Coronary artery (tissue), 2 donors: ENCODE data around the gene TMEM243.

Experiments
- DNase-seq: peaks from one replicate; pipeline ENCODE4 v3.0.0-alpha.2; 2017; ENCODE audit warnings: low spot score
- H3K27ac ChIP-seq, 2 donors: fragments of 200-600 bp; sonication (generic); one replicate each; pipeline ENCODE4 v1.5.1; 2016 to 2019
- H3K4me3 ChIP-seq: fragments of 200-600 bp; sonication (generic); 2 replicates; pipeline ENCODE4 v1.5.1; 2016; ENCODE audit warnings: mild to moderate bottlenecking, moderate library complexity
- CTCF ChIP-seq: fragments of 200-600 bp; sonication (generic); IDR thresholded peaks from one replicate; pipeline ENCODE4 v1.5.1; 2019; ENCODE audit warnings: antibody characterized with exemption

TMEM243 gene

GRCh38 chr7:87152112-87152896, 67.2 kb downstream of the TMEM243 start, which contains the start of gene DMTF1:
DMTF1 (plus strand) TSS chr7:87152453; CDS start chr7:87164942, 12,489 bp downstream.
- TF ChIP-seq CTCF: no peak
- peak within 1 kb of the TSS; percentile 92 to 99 for H3K27ac ChIP-seq
- DNase-seq: peak; percentile 98
- H3K4me3 ChIP-seq: peak within 1 kb of the TSS; percentile 76

GRCh38 chr7:87151729-87152111, 67.8 kb downstream of the TMEM243 start:
- TF ChIP-seq CTCF: no peak
- DNase-seq: no peak

DNA sequence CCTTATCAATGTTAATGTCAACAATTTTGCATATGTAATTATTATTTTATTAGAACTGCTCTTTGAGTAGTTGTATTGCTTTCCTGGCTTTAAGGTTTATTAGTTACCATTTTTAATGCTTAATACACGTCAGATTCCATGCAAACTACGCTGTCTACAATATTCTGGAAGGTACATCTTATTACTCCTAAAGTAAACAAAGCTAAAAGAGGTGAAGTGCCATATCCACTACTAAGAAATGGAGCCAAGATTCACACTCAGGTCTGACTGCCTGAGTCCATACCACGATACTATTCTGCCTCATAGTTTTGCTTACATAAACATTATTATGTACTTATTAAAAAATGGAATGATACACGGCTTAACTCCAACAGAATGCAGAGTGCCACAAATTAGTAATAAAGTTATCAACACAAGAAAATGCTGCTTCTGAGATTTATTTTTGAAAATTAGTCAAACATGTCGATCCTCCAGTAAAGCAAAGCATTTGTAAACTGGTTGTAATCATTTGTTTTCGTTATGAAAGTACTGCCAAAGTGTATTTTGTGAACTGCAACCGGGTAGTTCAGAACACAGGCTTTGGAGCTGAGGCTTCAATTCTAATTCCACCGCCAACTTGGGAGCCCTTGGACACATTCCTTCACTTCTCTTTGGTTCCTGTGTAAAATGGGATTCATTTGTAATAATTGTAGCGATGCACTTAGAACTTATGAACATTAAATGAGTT, 68.4 kb downstream of the TMEM243 start:
- H3K27ac ChIP-seq: peak overlapping the region; percentile 92 to 99
- DNase-seq: no peak
- no peak for TF ChIP-seq CTCF
- H3K4me3 ChIP-seq: peak overlapping the region; percentile 76

More at GRCh38 chr7:87151729-87152111, 67.8 kb downstream of the TMEM243 start:
- peak overlapping the region; percentile 76 for H3K4me3 ChIP-seq
- H3K27ac ChIP-seq: peak overlapping the region; percentile 92 to 99

DNA sequence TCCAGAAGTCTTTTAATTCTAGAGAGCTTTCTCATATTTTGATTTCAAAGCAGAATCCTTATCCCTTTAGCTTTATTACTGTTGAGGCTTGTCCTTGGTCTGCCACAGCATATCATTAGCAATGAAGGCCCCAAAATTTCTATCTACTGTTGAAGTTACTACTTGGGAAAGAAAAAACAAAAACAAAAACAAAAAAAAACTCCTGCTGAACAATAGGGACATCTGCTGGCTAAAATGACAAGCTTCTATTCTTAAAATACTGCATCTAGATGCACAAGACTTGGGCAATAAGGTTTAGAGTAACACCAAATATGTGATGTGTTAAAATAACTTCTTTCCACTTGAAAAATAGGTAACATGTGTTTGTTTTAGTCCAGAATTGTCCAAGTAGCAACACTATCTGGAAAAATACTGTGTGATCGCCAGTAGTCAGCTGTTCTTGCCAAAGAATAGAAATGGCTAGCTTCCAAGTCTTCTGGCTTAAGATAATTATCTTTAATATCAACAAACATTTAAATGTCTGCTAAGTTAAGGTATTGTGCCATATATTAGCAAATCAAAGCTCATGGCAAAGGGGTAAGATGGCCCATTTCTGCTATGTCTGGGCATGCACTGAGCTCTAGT, 71.1 kb downstream of the TMEM243 start:
- Histone ChIP-seq H3K27ac (no peak overlapping the region), H3K4me3 (no peak overlapping the region)
- no peak for TF ChIP-seq CTCF
- no peak for DNase-seq

- Histone ChIP-seq H3K4me3 (no peak overlapping the region), H3K27ac (no peak overlapping the region)
- no peak for TF ChIP-seq CTCF
- DNase-seq: no peak
These were observed 72.0 kb downstream of the TMEM243 start for GRCh38 chr7:87147500-87147899.

GRCh38 chr7:87146740-87147386, 72.7 kb downstream of the TMEM243 start:
- no peak overlapping the region for H3K4me3 ChIP-seq
- no peak overlapping the region for H3K27ac ChIP-seq
- TF ChIP-seq CTCF: no peak
- no peak for DNase-seq
